ENCODE results near the gene SLC39A6. TPM values are rescaled to one million over a fixed set of nuclear protein-coding genes. Genes with fewer than 3 reads are reported as not detected.
A peak's percentile ranks its signal among the peaks of the same experiment; 100 is the strongest.

SLC39A6 gene
- total and polyA plus RNA-seq, 11 donors = 2.4 to 28.8 (median 15.2) TPM

GRCh38 chr18:36128907-36129299 is 237 bp downstream of the SLC39A6 start:
- Histone ChIP-seq H3K27ac (peak overlapping the region; percentile 96 to 100 (median 99)), H3K9me3 (no peaks in the 10 kb centered on the region), H3K4me3 (peak overlapping the region; percentile 69 to 100 (median 90)), H3K36me3 (peaks cover 0 to 24% (median 16%) of the 10 kb centered on the region in 9 donors), H3K4me1 (peaks cover 0 to 37% (median 30%) of the 10 kb centered on the region in 12 donors), H3K27me3 (no peaks in the 10 kb centered on the region)
- 0 to 1% (median 1%) methylated on average over 25 to 37 of the region's 37 CpGs for WGBS, 4 donors
- intact Hi-C loops (cut with DNase I) = loop anchor here in 6 of 10 donors (2.0 to 10.0 kb wide), 4 partner anchors 62 to 112 kb away; partner anchors contain the start of gene RPRD1A (in 6 of the 6)
- DNase-seq (no peak), ATAC-seq (peak in 2 of 4 donors; percentile 2 to 30)
- TF ChIP-seq POLR2A (IDR thresholded peaks at IDR 0.05) = no peak
- TF ChIP-seq, protein P1, sequence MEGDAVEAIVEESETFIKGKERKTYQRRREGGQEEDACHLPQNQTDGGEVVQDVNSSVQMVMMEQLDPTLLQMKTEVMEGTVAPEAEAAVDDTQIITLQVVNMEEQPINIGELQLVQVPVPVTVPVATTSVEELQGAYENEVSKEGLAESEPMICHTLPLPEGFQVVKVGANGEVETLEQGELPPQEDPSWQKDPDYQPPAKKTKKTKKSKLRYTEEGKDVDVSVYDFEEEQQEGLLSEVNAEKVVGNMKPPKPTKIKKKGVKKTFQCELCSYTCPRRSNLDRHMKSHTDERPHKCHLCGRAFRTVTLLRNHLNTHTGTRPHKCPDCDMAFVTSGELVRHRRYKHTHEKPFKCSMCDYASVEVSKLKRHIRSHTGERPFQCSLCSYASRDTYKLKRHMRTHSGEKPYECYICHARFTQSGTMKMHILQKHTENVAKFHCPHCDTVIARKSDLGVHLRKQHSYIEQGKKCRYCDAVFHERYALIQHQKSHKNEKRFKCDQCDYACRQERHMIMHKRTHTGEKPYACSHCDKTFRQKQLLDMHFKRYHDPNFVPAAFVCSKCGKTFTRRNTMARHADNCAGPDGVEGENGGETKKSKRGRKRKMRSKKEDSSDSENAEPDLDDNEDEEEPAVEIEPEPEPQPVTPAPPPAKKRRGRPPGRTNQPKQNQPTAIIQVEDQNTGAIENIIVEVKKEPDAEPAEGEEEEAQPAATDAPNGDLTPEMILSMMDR (IDR thresholded peaks at IDR 0.05) = no peak

GRCh38 chr18:36128530-36128870 is 640 bp downstream of the SLC39A6 start:
- Histone ChIP-seq H3K9me3 (no peaks in the 10 kb centered on the region), H3K36me3 (peaks cover 0 to 24% (median 17%) of the 10 kb centered on the region in 9 donors), H3K4me3 (peak overlapping the region; percentile 69 to 100 (median 90)), H3K4me1 (peaks cover 0 to 37% (median 30%) of the 10 kb centered on the region in 12 donors), H3K27ac (peak overlapping the region in 6 of 12 donors; percentile 96 to 100 (median 99)), H3K27me3 (no peaks in the 10 kb centered on the region)
- ATAC-seq (no peak), DNase-seq (peak in 1 of 5 donors; percentile 29)
- 1 to 2% (median 1%) methylated on average over 12 of the region's 12 CpGs for WGBS, 4 donors
- no peak for TF ChIP-seq POLR2A (IDR thresholded peaks at IDR 0.05)
- TF ChIP-seq, protein P1 (IDR thresholded peaks at IDR 0.05) = no peak
- intact Hi-C loops (cut with DNase I) = loop anchor here in 6 of 10 donors (2.0 to 10.0 kb wide), 4 partner anchors 61 to 111 kb away; partner anchors contain the start of gene RPRD1A (in 6 of the 6)

DNA sequence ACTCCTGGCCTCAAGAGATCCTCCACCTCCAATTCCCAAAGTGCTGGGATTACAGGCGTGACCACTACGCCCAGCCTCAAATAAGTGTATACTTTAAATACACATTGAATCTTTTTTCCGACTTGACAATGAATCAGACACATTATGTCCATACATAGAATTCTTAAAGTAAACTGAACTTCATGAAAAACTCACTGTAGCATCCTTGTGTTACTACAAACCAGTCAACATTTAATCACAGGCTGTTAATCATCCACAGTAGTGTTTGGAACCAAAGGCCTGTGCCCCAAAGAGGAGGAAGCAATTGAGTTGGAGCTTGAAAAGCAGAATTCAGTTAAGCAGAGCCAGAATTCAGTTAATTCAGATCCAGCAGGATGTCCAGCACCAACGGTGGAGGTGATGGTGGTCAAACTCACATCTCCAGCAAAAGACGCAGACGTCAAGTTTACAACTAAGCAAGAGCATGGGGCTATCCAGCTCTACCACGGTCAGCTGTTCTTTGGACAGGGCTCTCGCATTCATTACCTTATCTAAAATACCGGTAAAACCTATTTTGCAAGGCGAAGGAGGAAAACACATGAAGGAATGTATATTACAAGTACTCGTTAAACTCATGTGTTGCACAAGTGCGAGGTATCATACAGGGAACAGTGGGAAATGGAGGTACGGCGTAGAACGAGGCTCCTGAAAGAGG is 1.2 kb downstream of the SLC39A6 start:
- ATAC-seq (no peak), DNase-seq (no peak)
- H3K36me3 ChIP-seq = peaks cover 0 to 29% (median 23%) of the 10 kb centered on the region in 9 donors
- H3K4me3 ChIP-seq = peak overlapping the region; percentile 69 to 100 (median 90)
- H3K27ac ChIP-seq = peak overlapping the region in 1 of 12 donors; percentile 100
- intact Hi-C loops (cut with DNase I) = loop anchor here in 6 of 10 donors (2.0 to 10.0 kb wide), 4 partner anchors 61 to 111 kb away; partner anchors contain the start of gene RPRD1A (in 6 of the 6)
- peaks cover 0 to 37% (median 29%) of the 10 kb centered on the region in 12 donors for H3K4me1 ChIP-seq
- no peaks in the 10 kb centered on the region for H3K9me3 ChIP-seq
- H3K27me3 ChIP-seq = no peaks in the 10 kb centered on the region
- TF ChIP-seq, protein P1 (IDR thresholded peaks at IDR 0.05) = no peak
- no peak for TF ChIP-seq POLR2A (IDR thresholded peaks at IDR 0.05)
- WGBS, 4 donors = 39 to 47% (median 41%) methylated on average over 15 of the region's 15 CpGs

GRCh38 chr18:36126668-36127067 is 2.5 kb downstream of the SLC39A6 start:
- no peak for TF ChIP-seq POLR2A (IDR thresholded peaks at IDR 0.05)
- TF ChIP-seq, protein P1 (IDR thresholded peaks at IDR 0.05) = no peak
- H3K36me3 ChIP-seq = peaks cover 0 to 42% (median 36%) of the 10 kb centered on the region in 9 donors
- DNase-seq = no peak
- H3K4me1 ChIP-seq = peaks cover 0 to 26% (median 21%) of the 10 kb centered on the region in 12 donors
- no peaks in the 10 kb centered on the region for H3K9me3 ChIP-seq
- 95 to 97% (median 96%) methylated on average over 8 of the region's 8 CpGs for WGBS, 4 donors
- H3K27ac ChIP-seq = no peak overlapping the region
- no peaks in the 10 kb centered on the region for H3K27me3 ChIP-seq
- intact Hi-C loops (cut with DNase I) = loop anchor here in 3 of 10 donors (5.0 to 10.0 kb wide), 3 partner anchors 59 to 109 kb away; partner anchors contain the start of gene RPRD1A (in 2 of the 3)
- ATAC-seq = no peak
- H3K4me3 ChIP-seq = no peak overlapping the region

Measured in heart left ventricle (tissue), 16 donors.